Left hindlimb (tissue), 1 donor: ENCODE results near the gene RPL22L1.
"Not testable (repeated sequence)": the region's sequence is repeated elsewhere in the genome, so short reads cannot be mapped to it uniquely, and the experiment has no call there.

Source experiments
- DNase-seq: peaks from one replicate; pipeline ENCODE4 v3.0.0-alpha.2; 2018

The RPL22L1 gene

DNA sequence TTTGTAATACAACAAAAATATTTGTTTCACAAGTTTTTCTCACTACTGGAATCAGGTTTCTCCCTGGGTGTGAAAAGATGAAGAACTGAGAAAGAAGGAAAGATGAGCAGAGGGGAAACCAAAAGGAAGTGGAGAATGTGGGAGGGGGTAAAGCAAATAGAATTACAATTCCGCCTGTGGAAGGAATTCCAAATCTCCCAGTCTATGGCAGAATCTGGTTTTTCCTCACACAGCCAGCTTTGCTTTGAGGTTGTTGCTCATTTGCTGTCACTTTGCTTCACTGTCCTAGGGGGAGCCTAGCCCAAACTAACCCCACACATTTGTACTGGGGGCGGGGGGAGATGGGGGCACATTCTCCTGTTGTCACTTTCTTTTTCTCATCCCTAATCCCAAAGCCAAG lies 43.9 kb downstream of the RPL22L1 start:
- DNase-seq, result no peak

DNA sequence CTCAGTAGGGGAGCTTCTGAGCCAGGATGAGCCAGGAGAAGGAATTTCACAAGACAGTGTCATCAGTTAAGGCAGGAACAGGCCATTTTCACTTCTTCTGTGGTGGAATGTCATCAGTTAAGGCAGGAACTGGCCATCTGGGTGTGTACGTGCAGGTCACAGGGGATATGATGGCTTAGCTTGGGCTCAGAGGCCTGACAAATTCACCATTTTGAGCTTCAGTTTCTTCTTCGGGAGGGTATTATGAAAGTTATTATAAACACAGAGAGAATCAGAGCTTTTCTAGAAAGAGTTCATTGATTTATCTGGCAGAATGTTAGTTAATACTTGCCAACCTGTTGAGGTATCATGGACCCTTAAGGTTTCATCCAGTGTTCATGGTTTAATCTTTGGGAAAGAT lies 46.4 kb downstream of the RPL22L1 start:
- DNase-seq, result not testable (repeated sequence)

DNA sequence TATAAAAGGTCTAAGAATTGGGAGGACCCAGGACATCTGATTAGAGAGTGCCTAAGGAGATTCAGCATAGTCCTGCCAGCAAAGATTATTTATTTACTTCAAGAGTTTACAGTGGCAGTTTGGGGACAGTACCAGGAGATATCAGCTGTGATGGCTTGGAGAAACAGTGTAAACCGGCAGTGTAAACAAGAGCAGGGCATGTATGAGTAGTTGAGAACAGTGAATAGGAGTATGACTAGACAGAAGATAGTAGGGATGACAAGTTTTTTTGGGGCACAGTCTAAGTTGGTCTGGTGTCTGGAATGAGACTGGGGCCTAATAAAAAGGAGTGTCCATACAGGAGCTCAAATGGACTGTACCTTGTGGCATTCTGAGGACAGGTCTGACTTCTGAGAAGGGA lies 51.7 kb downstream of the RPL22L1 start:
- not testable (repeated sequence) for DNase-seq

DNA sequence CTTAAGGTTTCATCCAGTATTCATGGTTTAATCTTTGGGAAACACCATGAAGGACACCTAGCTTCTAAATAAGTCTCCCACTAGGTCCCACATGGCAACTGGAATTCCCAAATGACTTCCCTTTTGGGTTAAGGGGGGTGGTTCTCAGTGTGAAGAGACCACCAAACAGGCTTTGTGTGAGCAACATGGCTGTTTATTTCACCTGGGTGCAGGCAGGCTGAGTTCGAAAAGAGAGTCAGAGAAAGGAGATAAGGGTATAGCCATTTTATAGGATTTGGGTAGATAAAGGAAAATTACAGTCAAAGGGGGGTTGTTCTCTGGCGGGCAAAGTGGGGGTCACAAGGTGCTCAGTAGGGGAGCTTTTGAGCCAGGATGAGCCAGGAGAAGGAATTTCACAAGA lies 52.5 kb downstream of the RPL22L1 start:
- DNase-seq, result not testable (repeated sequence)

DNA sequence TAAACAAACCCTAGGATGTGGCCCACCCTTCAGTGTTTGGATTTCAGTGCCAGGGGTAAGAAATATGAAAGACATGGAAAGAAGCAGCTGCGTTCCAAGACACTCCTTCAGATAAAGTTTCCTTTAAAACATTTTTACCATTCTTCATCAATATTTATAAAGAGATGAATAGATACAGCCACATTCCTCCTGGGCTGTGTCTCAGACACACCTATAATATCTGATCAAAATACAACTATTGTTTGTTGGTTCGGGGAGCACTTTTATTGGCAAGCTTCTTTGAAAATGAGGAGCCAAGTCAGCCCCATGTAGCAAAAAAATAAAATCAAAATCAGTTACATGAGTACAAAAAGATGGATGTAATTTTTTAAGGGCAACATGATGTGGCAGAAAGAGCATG lies 53.2 kb downstream of the RPL22L1 start:
- DNase-seq, result no peak

DNA sequence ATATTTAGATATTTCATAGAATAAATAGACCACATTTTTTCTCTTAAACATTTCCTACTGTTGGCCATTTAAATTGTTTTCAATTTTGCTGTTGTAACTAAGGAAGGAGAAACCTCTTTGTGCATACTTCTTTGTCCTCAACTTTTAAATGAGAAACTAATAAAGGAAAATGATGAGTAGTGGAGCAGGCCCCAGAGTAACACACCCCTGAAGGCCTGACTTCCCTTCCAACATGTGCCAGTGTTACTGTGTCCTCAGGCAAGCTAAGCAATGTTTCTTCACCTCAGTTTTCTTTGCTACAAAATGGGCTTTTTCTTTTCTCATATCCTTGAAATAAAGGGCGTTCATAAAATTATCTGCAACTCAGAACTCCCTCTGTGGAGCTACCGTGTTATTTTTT lies 53.7 kb downstream of the RPL22L1 start:
- DNase-seq, result no peak

DNA sequence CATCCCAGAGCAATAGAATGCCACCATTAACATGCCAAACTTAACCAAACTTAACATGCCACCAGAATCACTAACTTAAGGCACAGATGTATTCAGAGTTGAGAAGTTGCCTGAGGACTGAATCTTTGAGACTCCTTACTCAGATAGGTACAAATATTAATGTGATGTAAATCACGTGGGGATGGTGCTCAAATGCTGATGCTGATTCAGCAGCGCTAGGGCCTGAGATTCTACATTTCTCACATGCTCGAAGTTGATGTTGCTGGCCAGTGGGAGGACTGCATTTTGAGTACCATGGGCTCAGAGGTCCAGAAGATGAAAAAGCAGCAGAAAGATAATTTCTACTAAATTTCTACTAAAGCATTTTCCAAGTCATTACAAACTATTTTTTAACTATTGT lies 54.1 kb downstream of the RPL22L1 start:
- DNase-seq, result no peak

DNA sequence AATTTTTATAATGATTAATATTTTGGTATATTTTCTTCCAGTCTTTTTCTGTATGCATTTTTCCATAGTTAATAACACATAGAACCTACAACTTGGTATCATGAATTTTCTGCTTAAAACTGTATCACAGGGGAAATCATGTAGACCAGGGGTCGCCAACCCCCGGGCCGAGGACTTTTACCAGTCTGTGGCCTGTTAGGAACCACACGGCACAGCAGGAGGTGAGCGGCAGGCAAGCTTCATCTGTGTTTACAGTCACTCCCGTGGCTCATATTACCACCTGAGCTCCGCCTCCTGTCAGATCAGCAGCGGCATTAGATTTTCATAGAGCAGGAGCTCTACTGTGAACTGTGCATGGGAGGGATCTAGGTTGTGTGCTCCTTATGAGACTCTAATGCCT lies 54.7 kb downstream of the RPL22L1 start:
- no peak for DNase-seq
